H9 (cell line): ENCODE data around the gene ANAPC4. TPM values are rescaled to one million over a fixed set of nuclear protein-coding genes. Genes with fewer than 3 reads are reported as not detected.

Experiments used
- DNase-seq: peaks from one replicate; pipeline ENCODE4 v3.0.0-alpha.2; 2017
- H2AFZ ChIP-seq: one replicate; pipeline ENCODE4 v1.6.1; 2013; ENCODE audit warnings: mild to moderate bottlenecking, low read length, control low read depth, moderate library complexity
- H2AK5ac ChIP-seq: 2 replicates; pipeline ENCODE4 v1.6.1; 2013; ENCODE audit warnings: low read length, control low read depth, mixed read lengths; ENCODE audit not compliant: insufficient read length
- H2BK120ac ChIP-seq: one replicate; pipeline ENCODE4 v1.6.1; 2013; ENCODE audit warnings: low read depth, mild to moderate bottlenecking, low read length, control low read depth, inconsistent platforms; ENCODE audit not compliant: poor library complexity, severe bottlenecking
- H2BK12ac ChIP-seq: 2 replicates; pipeline ENCODE4 v1.6.1; 2013; ENCODE audit warnings: low read length, control low read depth, mixed read lengths, low read depth; ENCODE audit not compliant: insufficient read length
- H2BK15ac ChIP-seq: 2 replicates; pipeline ENCODE4 v1.6.1; 2013; ENCODE audit warnings: low read depth, low read length, control low read depth
- H2BK20ac ChIP-seq: one replicate; pipeline ENCODE4 v1.6.1; 2013; ENCODE audit warnings: low read depth, mild to moderate bottlenecking, low read length, control low read depth, inconsistent platforms; ENCODE audit not compliant: poor library complexity, severe bottlenecking
- H2BK5ac ChIP-seq: 2 replicates; pipeline ENCODE4 v1.6.1; 2013; ENCODE audit warnings: low read length, control low read depth, mixed read lengths; ENCODE audit not compliant: insufficient read length
- H3K14ac ChIP-seq: 2 replicates; pipeline ENCODE4 v1.6.1; 2013; ENCODE audit warnings: low read length, control low read depth; ENCODE audit not compliant: insufficient read depth
- H3K18ac ChIP-seq: 2 replicates; pipeline ENCODE4 v1.6.1; 2013; ENCODE audit warnings: low read depth, mild to moderate bottlenecking, mixed read lengths, low read length, control low read depth; ENCODE audit not compliant: insufficient read length
- H3K23ac ChIP-seq: 2 replicates; pipeline ENCODE4 v1.6.1; 2013; ENCODE audit warnings: low read length, control low read depth, mixed read lengths, low read depth; ENCODE audit not compliant: insufficient read length
- H3K23me2 ChIP-seq: 2 replicates; pipeline ENCODE4 v1.6.1; 2013; ENCODE audit warnings: low read depth, mild to moderate bottlenecking, mixed read lengths, low read length, control low read depth; ENCODE audit not compliant: insufficient read length, poor library complexity, severe bottlenecking
- H3K27ac ChIP-seq: 2 replicates; pipeline ENCODE4 v1.5.1; 2013; ENCODE audit warnings: low read length, control low read depth, mixed read lengths, low read depth; ENCODE audit not compliant: insufficient read length
- H3K27me3 ChIP-seq: 2 replicates; pipeline ENCODE4 v1.6.1; 2013; ENCODE audit warnings: low read length, control low read depth, inconsistent platforms; ENCODE audit not compliant: insufficient read depth
- H3K4ac ChIP-seq: 2 replicates; pipeline ENCODE4 v1.6.1; 2013; ENCODE audit warnings: low read depth, mild to moderate bottlenecking, control low read depth, inconsistent platforms, low read length, moderate library complexity
- H3K4me1 ChIP-seq: 2 replicates; pipeline ENCODE4 v1.6.1; 2013; ENCODE audit warnings: low read length, control low read depth, inconsistent platforms; ENCODE audit not compliant: insufficient read depth
- H3K4me2 ChIP-seq: 2 replicates; pipeline ENCODE4 v1.6.1; 2013; ENCODE audit warnings: low read length, control low read depth, mixed read lengths; ENCODE audit not compliant: insufficient read length, insufficient read depth
- H3K56ac ChIP-seq: 2 replicates; pipeline ENCODE4 v1.6.1; 2013; ENCODE audit warnings: low read depth, mild to moderate bottlenecking, mixed read lengths, low read length, control low read depth; ENCODE audit not compliant: insufficient read length
- H3K79me1 ChIP-seq: 2 replicates; pipeline ENCODE4 v1.6.1; 2013; ENCODE audit warnings: low read depth, mild to moderate bottlenecking, moderate library complexity, low read length, control low read depth, inconsistent platforms; ENCODE audit not compliant: insufficient read depth, poor library complexity, severe bottlenecking
- H3K79me2 ChIP-seq: 2 replicates; pipeline ENCODE4 v1.6.1; 2013; ENCODE audit warnings: low read length, control low read depth, inconsistent platforms; ENCODE audit not compliant: insufficient read depth
- H3K9ac ChIP-seq: 2 replicates; pipeline ENCODE4 v1.6.1; 2013; ENCODE audit warnings: low read length, control low read depth, mixed read lengths; ENCODE audit not compliant: insufficient read length; ENCODE audit errors: extremely low read depth
- H3K9me3 ChIP-seq: one replicate; pipeline ENCODE4 v1.6.1; 2013; ENCODE audit warnings: low read depth, low read length, inconsistent platforms; ENCODE audit not compliant: control insufficient read depth
- H3T11ph ChIP-seq: one replicate; pipeline ENCODE4 v1.6.1; 2013; ENCODE audit warnings: mild to moderate bottlenecking, low read length, control low read depth, inconsistent platforms
- H4K20me1 ChIP-seq: one replicate; pipeline ENCODE4 v1.6.1; 2013; ENCODE audit not compliant: control insufficient read depth, insufficient read length, insufficient read depth
- H4K5ac ChIP-seq: 2 replicates; pipeline ENCODE4 v1.6.1; 2013; ENCODE audit warnings: low read depth, mild to moderate bottlenecking, mixed read lengths, low read length, control low read depth; ENCODE audit not compliant: insufficient read length
- H4K8ac ChIP-seq: replicated peaks from 2 replicates; pipeline ENCODE4 v1.6.1; 2013; ENCODE audit warnings: low read length, control low read depth, mixed read lengths, low read depth; ENCODE audit not compliant: insufficient read length
- H4K91ac ChIP-seq: 2 replicates; pipeline ENCODE4 v1.6.1; 2013; ENCODE audit warnings: low read depth, mild to moderate bottlenecking, moderate library complexity, mixed read lengths, low read length, control low read depth; ENCODE audit not compliant: insufficient read length
- H3K27ac Mint-ChIP-seq, 3 experiments: 2 replicates in 2 of 3; 3 replicates in 1 of 3; pipeline ENCODE4 v1.8.0; 2020 to 2021; ENCODE audit warnings: mixed read lengths in 3 of 3, mild to moderate bottlenecking in 1 of 3, moderate library complexity in 1 of 3
- H3K27me3 Mint-ChIP-seq: 2 replicates; pipeline ENCODE4 v1.8.0; 2021; ENCODE audit warnings: low read depth, mild to moderate bottlenecking, moderate library complexity, mixed read lengths
- H3K36me3 Mint-ChIP-seq, 3 experiments: 2 replicates in 2 of 3; 3 replicates in 1 of 3; pipeline ENCODE4 v1.8.0; 2020 to 2021; ENCODE audit warnings: low read depth in 3 of 3, mixed read lengths in 3 of 3; ENCODE audit not compliant: insufficient read depth in 1 of 3
- H3K4me1 Mint-ChIP-seq, 2 experiments: 2 replicates each; pipeline ENCODE4 v1.8.0; 2020; ENCODE audit warnings: mixed read lengths in 2 of 2
- H3K4me3 Mint-ChIP-seq, 2 experiments: 2 replicates in 1 of 2; 3 replicates in 1 of 2; pipeline ENCODE4 v1.8.0; 2020 to 2021; ENCODE audit warnings: mild to moderate bottlenecking in 2 of 2, mixed read lengths in 2 of 2, moderate library complexity in 1 of 2
- H3K9me3 Mint-ChIP-seq, 2 experiments: 2 replicates in 1 of 2; 3 replicates in 1 of 2; pipeline ENCODE4 v1.8.0; 2020; ENCODE audit warnings: mild to moderate bottlenecking in 2 of 2, mixed read lengths in 2 of 2, moderate library complexity in 1 of 2
- WGBS: extraction: QIAGEN DNeasy Blood & Tissue Kit; methylation state at CpG from one replicate; pipeline ENCODE4 v1.1.7; 2013; ENCODE audit warnings: missing lambda C conversion rate, low lambda C conversion rate, mixed read lengths; ENCODE audit not compliant: insufficient read length; ENCODE audit errors: extremely low coverage; 5-methylcytosine and 5-hydroxymethylcytosine counted together
- total RNA-seq: library from RNA; stranded (reverse); gene quantifications from 2 replicates; pipeline ENCODE4 v1.2.1, GENCODE V29; 2021
- TF ChIP-seq, protein P1 (sequence below): fragments of 200-600 bp; sonication (generic); conservative IDR thresholded peaks from 3 replicates; pipeline ENCODE4 v1.8.0; 2021; ENCODE audit warnings: antibody characterized with exemption, mild to moderate bottlenecking

The ANAPC4 gene
- total RNA-seq, 1 experiment from 2014 or later = 42.5 TPM

DNA sequence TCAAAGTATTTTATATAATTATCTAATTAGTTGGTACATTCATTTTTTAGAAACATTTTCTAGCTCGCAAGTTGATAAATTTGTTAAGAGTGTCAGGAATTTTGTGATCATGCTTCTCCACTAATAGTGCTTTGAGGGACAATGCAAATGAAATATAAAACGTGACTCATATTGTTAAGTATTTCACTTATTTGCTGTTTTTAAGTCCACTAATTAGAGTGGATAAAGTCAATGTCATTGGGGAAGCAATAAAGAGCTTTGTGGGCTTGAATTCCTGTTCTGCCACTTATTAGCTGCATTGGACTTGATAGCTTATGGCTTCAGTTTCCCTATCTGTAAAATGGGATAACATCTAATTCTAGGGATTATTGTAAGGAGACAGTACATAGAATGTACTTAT, 26.5 kb upstream of the ANAPC4 start:
- Histone ChIP-seq H3K9ac (no peak overlapping the region), H4K8ac (no peak overlapping the region), H4K5ac (no peak overlapping the region), H2BK15ac (no peak overlapping the region), H3K4ac (no peak overlapping the region), H2AFZ (no peak overlapping the region), H3K4me2 (no peak overlapping the region), H3K14ac (no peak overlapping the region), H2BK20ac (no peak overlapping the region), H2AK5ac (no peak overlapping the region), H3K79me1 (no peaks in the 10 kb centered on the region), H2BK12ac (no peak overlapping the region), H4K20me1 (no peaks in the 10 kb centered on the region), H3K9me3 (no peaks in the 10 kb centered on the region), H3K56ac (no peak overlapping the region), H2BK120ac (no peak overlapping the region), H3K4me1 (no peaks in the 10 kb centered on the region), H3T11ph (no peak overlapping the region), H3K27ac (no peak overlapping the region), H3K23me2 (no peaks in the 10 kb centered on the region), H3K23ac (no peak overlapping the region), H4K91ac (no peak overlapping the region), H2BK5ac (no peak overlapping the region), H3K27me3 (no peaks in the 10 kb centered on the region), H3K18ac (no peak overlapping the region), H3K79me2 (no peaks in the 10 kb centered on the region)
- TF ChIP-seq, protein P1, sequence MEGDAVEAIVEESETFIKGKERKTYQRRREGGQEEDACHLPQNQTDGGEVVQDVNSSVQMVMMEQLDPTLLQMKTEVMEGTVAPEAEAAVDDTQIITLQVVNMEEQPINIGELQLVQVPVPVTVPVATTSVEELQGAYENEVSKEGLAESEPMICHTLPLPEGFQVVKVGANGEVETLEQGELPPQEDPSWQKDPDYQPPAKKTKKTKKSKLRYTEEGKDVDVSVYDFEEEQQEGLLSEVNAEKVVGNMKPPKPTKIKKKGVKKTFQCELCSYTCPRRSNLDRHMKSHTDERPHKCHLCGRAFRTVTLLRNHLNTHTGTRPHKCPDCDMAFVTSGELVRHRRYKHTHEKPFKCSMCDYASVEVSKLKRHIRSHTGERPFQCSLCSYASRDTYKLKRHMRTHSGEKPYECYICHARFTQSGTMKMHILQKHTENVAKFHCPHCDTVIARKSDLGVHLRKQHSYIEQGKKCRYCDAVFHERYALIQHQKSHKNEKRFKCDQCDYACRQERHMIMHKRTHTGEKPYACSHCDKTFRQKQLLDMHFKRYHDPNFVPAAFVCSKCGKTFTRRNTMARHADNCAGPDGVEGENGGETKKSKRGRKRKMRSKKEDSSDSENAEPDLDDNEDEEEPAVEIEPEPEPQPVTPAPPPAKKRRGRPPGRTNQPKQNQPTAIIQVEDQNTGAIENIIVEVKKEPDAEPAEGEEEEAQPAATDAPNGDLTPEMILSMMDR = no peak
- Mint-ChIP-seq H3K9me3 (no peaks in the 10 kb centered on the region), H3K27ac (no peak overlapping the region), H3K36me3 (no peaks in the 10 kb centered on the region), H3K4me3 (no peak overlapping the region), H3K27me3 (no peaks in the 10 kb centered on the region), H3K4me1 (no peaks in the 10 kb centered on the region)
- no CpG with 5 or more reads among the region's 2 CpGs for WGBS
- no peak for DNase-seq
